ENCODE results near the gene LANCL3.

The LANCL3 gene

DNA sequence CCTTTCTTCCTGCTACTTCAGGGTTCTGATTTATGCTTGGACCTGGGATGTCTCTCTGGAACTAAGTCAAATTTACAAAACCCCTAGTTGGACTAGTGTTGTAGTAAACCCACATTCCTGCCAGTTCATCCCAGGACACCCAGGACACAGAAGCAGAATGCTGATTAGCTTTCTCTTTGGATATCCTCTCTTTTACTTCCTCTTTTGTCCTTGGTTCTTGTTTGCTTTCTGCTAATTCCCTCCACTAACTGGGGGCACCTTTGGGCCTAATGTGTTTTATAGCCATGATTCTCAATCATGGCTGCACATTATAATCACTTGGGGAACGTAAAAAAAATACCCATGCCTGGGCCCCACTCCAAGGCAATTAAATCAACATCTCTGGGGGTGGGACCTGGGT, 42.5 kb downstream of the LANCL3 start:
- H3K4me2 ChIP-seq (ENCODE audit: low read depth, low read length, poor library complexity, severe bottlenecking), result no peak overlapping the region
- no peak overlapping the region for H2AFZ ChIP-seq (ENCODE audit: low read depth, low read length, severe bottlenecking)
- no peaks in the 10 kb centered on the region for H3K79me2 ChIP-seq (ENCODE audit: insufficient read depth, low read length)
- no peak for TF ChIP-seq EZH2phosphoT487 (conservative IDR thresholded peaks at IDR 0.05; ENCODE audit: low read length)
- TF ChIP-seq, protein P1, sequence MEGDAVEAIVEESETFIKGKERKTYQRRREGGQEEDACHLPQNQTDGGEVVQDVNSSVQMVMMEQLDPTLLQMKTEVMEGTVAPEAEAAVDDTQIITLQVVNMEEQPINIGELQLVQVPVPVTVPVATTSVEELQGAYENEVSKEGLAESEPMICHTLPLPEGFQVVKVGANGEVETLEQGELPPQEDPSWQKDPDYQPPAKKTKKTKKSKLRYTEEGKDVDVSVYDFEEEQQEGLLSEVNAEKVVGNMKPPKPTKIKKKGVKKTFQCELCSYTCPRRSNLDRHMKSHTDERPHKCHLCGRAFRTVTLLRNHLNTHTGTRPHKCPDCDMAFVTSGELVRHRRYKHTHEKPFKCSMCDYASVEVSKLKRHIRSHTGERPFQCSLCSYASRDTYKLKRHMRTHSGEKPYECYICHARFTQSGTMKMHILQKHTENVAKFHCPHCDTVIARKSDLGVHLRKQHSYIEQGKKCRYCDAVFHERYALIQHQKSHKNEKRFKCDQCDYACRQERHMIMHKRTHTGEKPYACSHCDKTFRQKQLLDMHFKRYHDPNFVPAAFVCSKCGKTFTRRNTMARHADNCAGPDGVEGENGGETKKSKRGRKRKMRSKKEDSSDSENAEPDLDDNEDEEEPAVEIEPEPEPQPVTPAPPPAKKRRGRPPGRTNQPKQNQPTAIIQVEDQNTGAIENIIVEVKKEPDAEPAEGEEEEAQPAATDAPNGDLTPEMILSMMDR (IDR thresholded peaks at IDR 0.05; ENCODE audit: insufficient read depth, low read length, poor library complexity, severe bottlenecking), result no peak
- no peak overlapping the region for H3K9ac ChIP-seq (ENCODE audit: low read length)
- no peak overlapping the region for H3K4me3 ChIP-seq (ENCODE audit: insufficient read depth, low read length, poor library complexity, severe bottlenecking)
- no peaks in the 10 kb centered on the region for H3K27me3 ChIP-seq (ENCODE audit: low read length)
- no peaks in the 10 kb centered on the region for H3K9me3 ChIP-seq (ENCODE audit: insufficient read depth, low read length)
- no peaks in the 10 kb centered on the region for H3F3A ChIP-seq (ENCODE audit: insufficient read depth)
- H3K9me2 ChIP-seq (replicated peaks; ENCODE audit: insufficient read depth, low read length), result no peaks in the 10 kb centered on the region
- no peak overlapping the region for H3K27ac ChIP-seq (ENCODE audit: low read depth, low read length)
- H3K36me3 ChIP-seq (ENCODE audit: low read length), result no peaks in the 10 kb centered on the region
- no peaks in the 10 kb centered on the region for H4K20me1 ChIP-seq (ENCODE audit: low read depth, low read length)

- H3K27ac ChIP-seq (ENCODE audit: low read depth, low read length), result no peak overlapping the region
- TF ChIP-seq, protein P1 (IDR thresholded peaks at IDR 0.05; ENCODE audit: insufficient read depth, low read length, poor library complexity, severe bottlenecking), result no peak
- no peak for TF ChIP-seq EZH2phosphoT487 (conservative IDR thresholded peaks at IDR 0.05; ENCODE audit: low read length)
- H3F3A ChIP-seq (ENCODE audit: insufficient read depth), result no peaks in the 10 kb centered on the region
- no peaks in the 10 kb centered on the region for H3K9me2 ChIP-seq (replicated peaks; ENCODE audit: insufficient read depth, low read length)
- no peaks in the 10 kb centered on the region for H3K9me3 ChIP-seq (ENCODE audit: insufficient read depth, low read length)
- H3K79me2 ChIP-seq (ENCODE audit: insufficient read depth, low read length), result no peaks in the 10 kb centered on the region
- no peaks in the 10 kb centered on the region for H3K36me3 ChIP-seq (ENCODE audit: low read length)
- no peak overlapping the region for H2AFZ ChIP-seq (ENCODE audit: low read depth, low read length, severe bottlenecking)
- no peak overlapping the region for H3K4me2 ChIP-seq (ENCODE audit: low read depth, low read length, poor library complexity, severe bottlenecking)
- no peak overlapping the region for H3K9ac ChIP-seq (ENCODE audit: low read length)
- no peak overlapping the region for H3K4me3 ChIP-seq (ENCODE audit: insufficient read depth, low read length, poor library complexity, severe bottlenecking)
- no peaks in the 10 kb centered on the region for H3K27me3 ChIP-seq (ENCODE audit: low read length)
- H4K20me1 ChIP-seq (ENCODE audit: low read depth, low read length), result no peaks in the 10 kb centered on the region
These were observed 56.1 kb downstream of the LANCL3 start for GRCh38 chrX:37627602-37628001.

- H2AFZ ChIP-seq (ENCODE audit: low read depth, low read length, severe bottlenecking), result no peak overlapping the region
These were observed 66.6 kb downstream of the LANCL3 start for GRCh38 chrX:37638047-37638446.

More at GRCh38 chrX:37638047-37638446, 66.6 kb downstream of the LANCL3 start:
- TF ChIP-seq, protein P1 (IDR thresholded peaks at IDR 0.05; ENCODE audit: insufficient read depth, low read length, poor library complexity, severe bottlenecking), result no peak
- TF ChIP-seq EZH2phosphoT487 (conservative IDR thresholded peaks at IDR 0.05; ENCODE audit: low read length), result no peak
- H3K36me3 ChIP-seq (ENCODE audit: low read length), result no peaks in the 10 kb centered on the region
- H3K9me2 ChIP-seq (replicated peaks; ENCODE audit: insufficient read depth, low read length), result no peaks in the 10 kb centered on the region
- no peaks in the 10 kb centered on the region for H3K27me3 ChIP-seq (ENCODE audit: low read length)
- no peak overlapping the region for H3K9ac ChIP-seq (ENCODE audit: low read length)
- H3K9me3 ChIP-seq (ENCODE audit: insufficient read depth, low read length), result no peaks in the 10 kb centered on the region
- no peak overlapping the region for H3K4me2 ChIP-seq (ENCODE audit: low read depth, low read length, poor library complexity, severe bottlenecking)
- no peak overlapping the region for H3K4me3 ChIP-seq (ENCODE audit: insufficient read depth, low read length, poor library complexity, severe bottlenecking)
- H4K20me1 ChIP-seq (ENCODE audit: low read depth, low read length), result no peaks in the 10 kb centered on the region
- H3K27ac ChIP-seq (ENCODE audit: low read depth, low read length), result no peak overlapping the region
- H3F3A ChIP-seq (ENCODE audit: insufficient read depth), result no peaks in the 10 kb centered on the region
- H3K79me2 ChIP-seq (ENCODE audit: insufficient read depth, low read length), result no peaks in the 10 kb centered on the region

All from SU-DHL-6 (cell line).